ENCODE data around the gene ROPN1L.

The ROPN1L gene

DNA sequence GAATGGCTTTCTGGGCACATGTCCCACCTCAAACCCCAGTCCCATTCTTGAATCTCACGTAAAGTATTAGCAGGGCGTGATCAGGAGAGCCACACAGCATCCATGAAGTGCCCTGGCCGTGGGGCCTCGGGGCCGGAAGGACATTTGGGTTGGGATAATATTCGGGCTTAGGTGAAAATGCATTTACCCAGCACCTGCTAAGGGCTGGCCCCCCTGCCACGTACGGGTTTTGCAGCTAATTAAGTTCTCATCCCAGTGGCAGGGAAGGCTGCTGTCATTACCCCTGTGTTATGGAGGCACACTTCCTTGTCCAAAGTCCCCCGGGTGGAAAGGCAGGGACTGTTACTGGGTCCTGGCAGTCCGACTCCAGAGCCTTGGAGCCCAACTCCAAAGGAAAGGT lies 29.0 kb downstream of the ROPN1L start:
- Histone ChIP-seq H3K79me2 (ENCODE audit: control insufficient read depth, insufficient read depth, low read length, poor library complexity) (no peaks in the 10 kb centered on the region), H2BK120ac (ENCODE audit: insufficient read depth, low read length, poor library complexity) (no peak overlapping the region), H3K4me3 (ENCODE audit: low read depth, low read length) (no peak overlapping the region), H2BK12ac (ENCODE audit: low read length) (no peak overlapping the region), H3K9ac (ENCODE audit: low read length) (no peak overlapping the region), H3K79me1 (ENCODE audit: low read length) (peaks cover 1% of the 10 kb centered on the region), H4K12ac (ENCODE audit: low read depth, low read length) (no peak overlapping the region), H3K4me2 (ENCODE audit: low read length) (no peak overlapping the region), H2AK5ac (ENCODE audit: low read length) (no peak overlapping the region), H3K27ac (ENCODE audit: low read depth, low read length) (no peak overlapping the region), H3K23ac (ENCODE audit: low read length) (no peak overlapping the region), H3K14ac (ENCODE audit: low read length) (no peak overlapping the region), H2AFZ (ENCODE audit: insufficient read depth, low read length, poor library complexity) (no peak overlapping the region), H3K9me3 (ENCODE audit: insufficient read depth, low read depth, low read length) (no peaks in the 10 kb centered on the region), H3K4me1 (ENCODE audit: control insufficient read depth in 1 of 2, insufficient read depth in 2 of 2, low read length in 2 of 2) (peaks cover 7 to 9% of the 10 kb centered on the region in 2 experiments), H3K18ac (ENCODE audit: low read length) (no peak overlapping the region), H3K27me3 (ENCODE audit: insufficient read depth, low read length) (no peaks in the 10 kb centered on the region), H2BK5ac (ENCODE audit: low read depth, low read length, poor library complexity) (no peak overlapping the region), H4K91ac (ENCODE audit: low read depth, low read length) (no peak overlapping the region), H3K4ac (ENCODE audit: low read depth, low read length) (no peak overlapping the region), H4K8ac (ENCODE audit: low read depth, low read length) (no peak overlapping the region), H3K36me3 (ENCODE audit: control insufficient read depth in 1 of 2, insufficient read depth in 2 of 2, low read length in 2 of 2) (no peaks in the 10 kb centered on the region)
- WGBS (ENCODE audit: extremely low coverage, insufficient coverage, insufficient read length): no CpG with 5 or more reads among the region's 10 CpGs
- DNase-seq: no peak

DNA sequence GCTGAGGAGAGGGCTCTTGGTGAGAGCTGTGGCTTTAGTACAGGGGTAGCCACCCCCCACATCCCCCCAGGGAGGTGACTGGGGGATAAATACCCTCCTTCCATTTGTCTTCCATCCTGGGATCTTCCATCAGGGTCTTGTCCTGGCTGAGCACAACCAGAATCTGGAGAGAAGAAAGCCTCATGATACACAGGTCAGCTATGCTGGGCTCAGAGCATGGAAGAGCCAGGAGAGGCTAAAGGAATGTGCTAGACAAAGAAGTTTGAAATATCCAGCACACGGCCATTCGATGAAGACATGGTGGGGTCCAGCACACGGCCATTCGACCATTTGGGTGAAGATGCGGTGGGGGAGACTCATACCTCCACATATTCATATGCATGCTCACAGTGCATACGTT lies 30.0 kb downstream of the ROPN1L start:
- Histone ChIP-seq H2BK5ac (ENCODE audit: low read depth, low read length, poor library complexity) (no peak overlapping the region), H3K4me3 (ENCODE audit: low read depth, low read length) (no peak overlapping the region), H3K9me3 (ENCODE audit: insufficient read depth, low read depth, low read length) (peaks cover 4% of the 10 kb centered on the region), H3K36me3 (ENCODE audit: control insufficient read depth in 1 of 2, insufficient read depth in 2 of 2, low read length in 2 of 2) (no peaks in the 10 kb centered on the region), H2BK120ac (ENCODE audit: insufficient read depth, low read length, poor library complexity) (no peak overlapping the region), H2BK12ac (ENCODE audit: low read length) (no peak overlapping the region), H4K12ac (ENCODE audit: low read depth, low read length) (no peak overlapping the region), H3K27me3 (ENCODE audit: insufficient read depth, low read length) (no peaks in the 10 kb centered on the region), H4K8ac (ENCODE audit: low read depth, low read length) (no peak overlapping the region), H4K91ac (ENCODE audit: low read depth, low read length) (no peak overlapping the region), H3K14ac (ENCODE audit: low read length) (no peak overlapping the region), H2AK5ac (ENCODE audit: low read length) (no peak overlapping the region), H3K9ac (ENCODE audit: low read length) (no peak overlapping the region), H3K4me1 (ENCODE audit: control insufficient read depth in 1 of 2, insufficient read depth in 2 of 2, low read length in 2 of 2) (peaks cover 7 to 8% of the 10 kb centered on the region in 2 experiments), H3K4ac (ENCODE audit: low read depth, low read length) (no peak overlapping the region), H3K18ac (ENCODE audit: low read length) (no peak overlapping the region), H2AFZ (ENCODE audit: insufficient read depth, low read length, poor library complexity) (no peak overlapping the region), H3K79me2 (ENCODE audit: control insufficient read depth, insufficient read depth, low read length, poor library complexity) (no peaks in the 10 kb centered on the region), H3K23ac (ENCODE audit: low read length) (no peak overlapping the region), H3K27ac (ENCODE audit: low read depth, low read length) (no peak overlapping the region), H3K4me2 (ENCODE audit: low read length) (no peak overlapping the region), H3K79me1 (ENCODE audit: low read length) (peaks cover 1% of the 10 kb centered on the region)
- no CpG with 5 or more reads among the region's 6 CpGs for WGBS (ENCODE audit: extremely low coverage, insufficient coverage, insufficient read length)
- DNase-seq: no peak

DNA sequence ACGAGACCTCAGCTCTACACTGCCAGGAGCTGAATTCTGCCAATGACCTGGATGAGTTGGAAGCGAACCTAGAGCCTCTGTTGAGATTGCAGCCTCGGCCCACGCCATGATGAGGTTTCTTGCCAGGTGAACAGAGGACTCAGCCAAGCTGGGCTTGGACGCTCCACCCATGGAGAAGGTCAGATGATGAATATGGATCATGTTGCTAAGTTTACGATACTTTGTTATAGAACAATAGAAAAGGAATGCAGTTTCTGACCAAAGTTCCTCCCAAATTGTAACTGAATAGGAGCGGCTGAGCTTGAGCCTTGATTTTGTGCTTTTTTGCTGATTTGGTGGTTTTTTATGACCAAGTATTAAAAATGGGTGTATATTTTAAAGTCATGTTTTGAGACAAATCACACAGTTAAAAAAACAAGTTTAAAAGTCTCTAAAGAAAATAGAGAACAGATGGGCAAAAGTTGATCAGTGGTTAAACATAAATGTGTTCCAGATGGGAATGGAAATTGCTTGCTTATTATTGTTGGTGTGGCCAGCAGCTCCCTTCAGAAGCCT lies 32.9 kb downstream of the ROPN1L start:
- peaks cover 3% of the 10 kb centered on the region for H3K79me1 ChIP-seq (ENCODE audit: low read length)
- H2BK12ac ChIP-seq (ENCODE audit: low read length): no peak overlapping the region
- no peak overlapping the region for H3K23ac ChIP-seq (ENCODE audit: low read length)
- H4K12ac ChIP-seq (ENCODE audit: low read depth, low read length): no peak overlapping the region
- WGBS (ENCODE audit: extremely low coverage, insufficient coverage, insufficient read length): no CpG with 5 or more reads among the region's 7 CpGs
- no peak overlapping the region for H2AK5ac ChIP-seq (ENCODE audit: low read length)
- H3K4me2 ChIP-seq (ENCODE audit: low read length): no peak overlapping the region
- H3K4ac ChIP-seq (ENCODE audit: low read depth, low read length): no peak overlapping the region
- no peak overlapping the region for H2AFZ ChIP-seq (ENCODE audit: insufficient read depth, low read length, poor library complexity)
- H3K9ac ChIP-seq (ENCODE audit: low read length): no peak overlapping the region
- H3K27ac ChIP-seq (ENCODE audit: low read depth, low read length): no peak overlapping the region
- peaks cover 7 to 9% of the 10 kb centered on the region in 2 experiments for H3K4me1 ChIP-seq (ENCODE audit: control insufficient read depth in 1 of 2, insufficient read depth in 2 of 2, low read length in 2 of 2)
- no peak overlapping the region for H2BK5ac ChIP-seq (ENCODE audit: low read depth, low read length, poor library complexity)
- no peak overlapping the region for H4K91ac ChIP-seq (ENCODE audit: low read depth, low read length)
- no peak overlapping the region for H3K18ac ChIP-seq (ENCODE audit: low read length)
- H3K79me2 ChIP-seq (ENCODE audit: control insufficient read depth, insufficient read depth, low read length, poor library complexity): no peaks in the 10 kb centered on the region
- no peaks in the 10 kb centered on the region for H3K27me3 ChIP-seq (ENCODE audit: insufficient read depth, low read length)
- H3K36me3 ChIP-seq (ENCODE audit: control insufficient read depth in 1 of 2, insufficient read depth in 2 of 2, low read length in 2 of 2): no peaks in the 10 kb centered on the region
- H3K9me3 ChIP-seq (ENCODE audit: insufficient read depth, low read depth, low read length): peaks cover 6% of the 10 kb centered on the region
- no peak overlapping the region for H4K8ac ChIP-seq (ENCODE audit: low read depth, low read length)
- H2BK120ac ChIP-seq (ENCODE audit: insufficient read depth, low read length, poor library complexity): no peak overlapping the region
- H3K14ac ChIP-seq (ENCODE audit: low read length): no peak overlapping the region
- no peak overlapping the region for H3K4me3 ChIP-seq (ENCODE audit: low read depth, low read length)
- no peak for DNase-seq

DNA sequence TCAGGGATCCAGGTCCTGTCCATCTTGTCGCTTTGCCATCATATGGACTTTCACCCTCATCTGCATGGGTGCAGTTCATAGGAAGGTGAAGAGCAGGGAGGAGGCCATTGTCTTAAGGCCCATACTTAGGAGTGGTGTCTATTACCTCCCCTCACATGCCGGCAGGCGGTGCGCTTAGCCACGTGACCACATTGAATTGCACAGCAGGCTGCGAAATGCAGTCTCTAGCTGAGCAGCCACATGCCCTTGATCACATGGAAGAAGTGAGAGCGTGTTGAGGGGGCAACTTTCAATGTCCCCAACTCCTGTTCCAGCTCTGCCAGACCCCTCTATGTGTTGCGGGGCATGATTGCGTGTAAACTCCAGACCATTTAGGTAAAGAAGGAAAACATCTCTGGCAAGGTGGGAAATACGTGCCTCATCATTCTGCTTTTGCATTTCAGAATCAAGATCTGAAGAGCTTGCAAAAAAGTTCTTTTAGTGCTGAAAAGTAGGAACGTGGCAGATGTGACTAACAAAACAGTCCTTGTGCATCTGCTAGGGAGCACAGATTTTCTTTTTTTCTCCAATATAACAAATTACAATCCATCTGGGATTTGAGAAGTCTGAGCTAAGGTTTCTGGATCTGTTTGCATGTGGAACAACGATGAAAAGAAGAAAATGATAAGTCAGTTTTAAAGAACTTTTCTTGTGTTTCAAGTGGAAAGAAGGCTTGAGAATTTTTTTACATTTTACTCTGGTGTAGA lies 34.4 kb downstream of the ROPN1L start:
- no peak overlapping the region for H2BK5ac ChIP-seq (ENCODE audit: low read depth, low read length, poor library complexity)
- H2AK5ac ChIP-seq (ENCODE audit: low read length): no peak overlapping the region
- H4K91ac ChIP-seq (ENCODE audit: low read depth, low read length): no peak overlapping the region
- H3K36me3 ChIP-seq (ENCODE audit: control insufficient read depth in 1 of 2, insufficient read depth in 2 of 2, low read length in 2 of 2): no peaks in the 10 kb centered on the region
- no peak overlapping the region for H2BK12ac ChIP-seq (ENCODE audit: low read length)
- H3K4me3 ChIP-seq (ENCODE audit: low read depth, low read length): peak overlapping the region; percentile 11
- no peak overlapping the region for H2BK120ac ChIP-seq (ENCODE audit: insufficient read depth, low read length, poor library complexity)
- H3K9me3 ChIP-seq (ENCODE audit: insufficient read depth, low read depth, low read length): peaks cover 6% of the 10 kb centered on the region
- H3K18ac ChIP-seq (ENCODE audit: low read length): no peak overlapping the region
- no peak overlapping the region for H4K12ac ChIP-seq (ENCODE audit: low read depth, low read length)
- no peak overlapping the region for H3K14ac ChIP-seq (ENCODE audit: low read length)
- peaks cover 3% of the 10 kb centered on the region for H3K79me1 ChIP-seq (ENCODE audit: low read length)
- H3K9ac ChIP-seq (ENCODE audit: low read length): no peak overlapping the region
- no peak overlapping the region for H3K23ac ChIP-seq (ENCODE audit: low read length)
- H4K8ac ChIP-seq (ENCODE audit: low read depth, low read length): no peak overlapping the region
- H3K27ac ChIP-seq (ENCODE audit: low read depth, low read length): no peak overlapping the region
- no peaks in the 10 kb centered on the region for H3K79me2 ChIP-seq (ENCODE audit: control insufficient read depth, insufficient read depth, low read length, poor library complexity)
- no peak for DNase-seq
- no peak overlapping the region for H2AFZ ChIP-seq (ENCODE audit: insufficient read depth, low read length, poor library complexity)
- H3K4me2 ChIP-seq (ENCODE audit: low read length): no peak overlapping the region
- no CpG with 5 or more reads among the region's 12 CpGs for WGBS (ENCODE audit: extremely low coverage, insufficient coverage, insufficient read length)
- peaks cover 14 to 15% of the 10 kb centered on the region in 2 experiments for H3K4me1 ChIP-seq (ENCODE audit: control insufficient read depth in 1 of 2, insufficient read depth in 2 of 2, low read length in 2 of 2)
- H3K4ac ChIP-seq (ENCODE audit: low read depth, low read length): no peak overlapping the region
- no peaks in the 10 kb centered on the region for H3K27me3 ChIP-seq (ENCODE audit: insufficient read depth, low read length)
